Endothelial cell of umbilical vein (primary cell): ENCODE results near the gene TAS1R2. TPM values are rescaled to one million over a fixed set of nuclear protein-coding genes. Genes with fewer than 3 reads are reported as not detected.

ENCODE experiments used
- BruUV-seq: library from RNA; stranded (reverse); fragments of 400-500 nt; replicated peaks from 2 replicates; lab custom pipeline; 2021; lab: Mats Ljungman, UMichigan
- CTCF ChIA-PET: fragments of 300-600, 350-600 bp; sonication (Branson Sonifier 250); formaldehyde crosslinking; loops from one replicate; lab custom pipeline; 2021; ENCODE audit warnings: antibody characterized with exemption, inconsistent platforms; lab: Charles Lee
- POLR2A ChIA-PET: fragments of 300-600, 350-600 bp; sonication (Branson Sonifier 250); formaldehyde crosslinking; loops from one replicate; lab custom pipeline; 2021; ENCODE audit warnings: antibody characterized with exemption, inconsistent platforms; lab: Charles Lee
- DNase-seq: peaks from one replicate; pipeline ENCODE4 v3.0.0-alpha.2; 2011; ENCODE audit warnings: low read depth, low spot score
- FAIRE-seq: peaks from 2 replicates; lab custom pipeline; 2011; peaks lifted over from hg19 to GRCh38; lab: Jason Lieb, UNC
- H2AFZ ChIP-seq: 2 replicates; pipeline ENCODE4 v1.6.0; 2012; ENCODE audit warnings: low read depth, low read length, control low read depth, inconsistent platforms
- H3K27ac ChIP-seq: 2 replicates; pipeline ENCODE4 v1.5.1; 2011; ENCODE audit warnings: low read depth, mild to moderate bottlenecking, control low read depth, low read length, moderate library complexity; ENCODE audit not compliant: insufficient read depth
- H3K27me3 ChIP-seq, 2 experiments: 2 replicates each; pipeline versions ENCODE4 v1.6.0 to v1.6.1; 2011; ENCODE audit warnings: low read length in 2 of 2, mixed read lengths in 1 of 2; ENCODE audit not compliant: control insufficient read depth in 2 of 2, insufficient read depth in 2 of 2
- H3K36me3 ChIP-seq, 2 experiments: 2 replicates in 1 of 2; 3 replicates in 1 of 2; pipeline ENCODE4 v1.5.1; 2011; ENCODE audit warnings: low read length in 2 of 2, mild to moderate bottlenecking in 1 of 2, moderate library complexity in 1 of 2; ENCODE audit not compliant: control insufficient read depth in 2 of 2, insufficient read depth in 2 of 2; ENCODE audit errors: extremely low read depth in 1 of 2
- H3K4me1 ChIP-seq: 3 replicates; pipeline ENCODE4 v1.5.1; 2011; ENCODE audit warnings: mild to moderate bottlenecking, low read length; ENCODE audit not compliant: control insufficient read depth, insufficient read depth; ENCODE audit errors: extremely low read depth
- H3K4me2 ChIP-seq: 2 replicates; pipeline ENCODE4 v1.6.1; 2011; ENCODE audit warnings: low read length, control low read depth, mixed read lengths; ENCODE audit not compliant: insufficient read depth
- H3K4me3 ChIP-seq, 3 experiments: fragments of 200-600 bp in 1 of 3; sonication (generic), shearing (Covaris generic) in 1 of 3; replicated peaks in 1 of 3; 2 replicates each; pipeline ENCODE4 v1.5.1; 2011 to 2016; ENCODE audit warnings: control low read depth in 3 of 3, low read length in 3 of 3, mild to moderate bottlenecking in 2 of 3, inconsistent platforms in 1 of 3, low read depth in 1 of 3, moderate library complexity in 1 of 3; ENCODE audit not compliant: insufficient read depth in 1 of 3
- H3K79me2 ChIP-seq: 2 replicates; pipeline ENCODE4 v1.6.0; 2012; ENCODE audit warnings: low read length, inconsistent platforms; ENCODE audit not compliant: control insufficient read depth, insufficient read depth
- H3K9ac ChIP-seq: replicated peaks from 2 replicates; pipeline ENCODE3; 2011; ENCODE audit warnings: low read length, control low read depth; ENCODE audit not compliant: insufficient read depth; ENCODE audit errors: extremely low read depth
- H3K9me1 ChIP-seq: replicated peaks from 3 replicates; pipeline ENCODE4 v1.6.0; 2011; ENCODE audit warnings: mild to moderate bottlenecking, low read length; ENCODE audit not compliant: control insufficient read depth, insufficient read depth; ENCODE audit errors: extremely low read depth
- H3K9me3 ChIP-seq: replicated peaks from 2 replicates; pipeline ENCODE4 v1.5.1; 2012; ENCODE audit warnings: low read length, inconsistent platforms; ENCODE audit not compliant: control insufficient read depth, insufficient read depth
- H4K20me1 ChIP-seq: replicated peaks from 2 replicates; pipeline ENCODE3; 2011; ENCODE audit warnings: mild to moderate bottlenecking, low read length; ENCODE audit not compliant: control insufficient read depth, insufficient read depth; ENCODE audit errors: extremely low read depth
- EZH2 ChIP-seq: IDR thresholded peaks from 2 replicates; pipeline ENCODE4 v1.6.1; 2012; ENCODE audit warnings: borderline replicate concordance, low read depth, mild to moderate bottlenecking, moderate library complexity, low read length, inconsistent platforms; ENCODE audit not compliant: severe bottlenecking
- FOS ChIP-seq: IDR thresholded peaks from 2 replicates; pipeline ENCODE4 v1.6.1; 2011; ENCODE audit warnings: mild to moderate bottlenecking, low read length, moderate library complexity, borderline replicate concordance; ENCODE audit not compliant: insufficient read depth
- GATA2 ChIP-seq: IDR thresholded peaks from 2 replicates; pipeline ENCODE4 v1.7.0; 2011; ENCODE audit warnings: low read depth, mild to moderate bottlenecking, moderate library complexity, mixed read lengths, low read length; ENCODE audit not compliant: insufficient read length, insufficient read depth
- JUN ChIP-seq: IDR thresholded peaks from 2 replicates; pipeline ENCODE4 v1.6.1; 2011; ENCODE audit warnings: borderline replicate concordance, low read depth; ENCODE audit not compliant: insufficient read length, insufficient read depth
- MYC ChIP-seq: IDR thresholded peaks from one replicate; pipeline ENCODE4 v1.6.1; 2011; ENCODE audit warnings: mild to moderate bottlenecking, low read depth, low read length
- POLR2A ChIP-seq: IDR thresholded peaks from 2 replicates; pipeline ENCODE4 v1.6.1; 2012; ENCODE audit warnings: low read depth, mild to moderate bottlenecking, control low read depth, low read length
- POLR2AphosphoS5 ChIP-seq: IDR thresholded peaks from 2 replicates; pipeline ENCODE4 v1.6.1; 2012; ENCODE audit warnings: low read depth, mild to moderate bottlenecking, control low read depth, low read length, moderate library complexity; ENCODE audit not compliant: insufficient read depth
- dilution Hi-C: fragments of 300-500 bp; cut with MboI; formaldehyde crosslinking; loops from one replicate; pipeline ENCODE4 v1.15.0; 2019; ENCODE audit warnings: low sequenced_read_pairs; ENCODE audit not compliant: extremely low pct_ligation_motif_present
- intact Hi-C: fragments of 100-400 bp; cut with micrococcal nuclease; formaldehyde crosslinking; loops from one replicate; pipeline ENCODE4 v1.10.0; 2022
- polyA plus RNA-seq, 4 experiments: library from polyadenylated mRNA; depleted of rRNA in 3 of 4; stranded (reverse) in 3 of 4; unstranded in 1 of 4; fragments of >200 nt; gene quantifications; 2 replicates each; pipeline versions ENCODE4 v1.2.1 to v1.2.3, GENCODE V29; 2011 to 2012; ENCODE audit warnings: missing spikeins in 1 of 4
- total RNA-seq: library from RNA; stranded (reverse); gene quantifications from 2 replicates; pipeline ENCODE4 v1.2.3, GENCODE V29; 2021
- TF ChIP-seq, protein P1 (sequence below): IDR thresholded peaks from 2 replicates; pipeline ENCODE4 v1.6.1; 2011; ENCODE audit not compliant: insufficient read depth, insufficient read length
- TF ChIP-seq, protein P2 (sequence below), 2 donors: IDR thresholded peaks; 1 replicate in 1 of 2; 2 replicates in 1 of 2; pipeline ENCODE4 v1.5.1; 2011; ENCODE audit warnings: low read length in 2 of 2, mild to moderate bottlenecking in 2 of 2, moderate library complexity in 2 of 2, control low read depth in 1 of 2, inconsistent platforms in 1 of 2, low read depth in 1 of 2; ENCODE audit not compliant: insufficient read depth in 1 of 2; ENCODE audit errors: extremely low read depth in 1 of 2

TAS1R2 gene
- total and polyA plus RNA-seq, 2 donors (not counting 3 experiments of a cell fraction or from before 2014, with no cell fraction given): not detected

DNA sequence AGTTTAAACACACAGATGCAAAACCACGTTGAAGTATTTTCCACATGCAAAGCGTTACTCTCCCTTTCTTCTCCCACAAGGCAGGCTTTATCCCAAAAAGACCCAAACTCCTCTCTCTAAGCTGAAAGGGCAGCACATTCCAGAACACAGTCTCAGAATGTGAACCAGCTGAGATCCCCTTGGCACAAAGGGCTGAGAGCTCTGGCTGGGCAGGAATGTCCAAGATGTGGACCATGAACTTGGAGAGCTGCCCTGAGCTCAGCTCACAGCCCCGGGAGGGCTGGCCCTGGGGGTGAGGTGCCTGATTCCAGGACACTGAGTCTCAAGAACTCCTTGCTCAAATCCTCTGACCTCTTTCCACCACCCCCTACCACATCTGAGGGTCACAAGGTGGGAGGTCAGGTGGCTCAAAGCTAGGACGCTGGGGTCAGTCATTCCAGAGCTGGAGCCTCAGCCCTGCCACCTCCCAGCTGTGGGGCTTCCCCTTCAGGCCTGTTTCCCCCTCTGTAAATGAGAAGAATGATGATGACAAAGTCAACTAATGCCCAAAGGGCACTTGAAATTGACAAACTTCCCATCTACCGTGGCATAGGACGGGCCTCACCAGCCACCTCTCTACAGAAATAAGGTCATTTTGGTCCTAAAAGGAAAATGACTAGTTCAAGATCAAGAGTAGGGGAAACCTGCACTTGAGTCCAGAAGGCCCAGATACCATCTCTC, 31.4 kb upstream of the TAS1R2 start:
- dilution Hi-C loops: no loop called here
- no peaks in the 10 kb centered on the region for H3K27me3 ChIP-seq
- no peaks in the 10 kb centered on the region for H3K9me1 ChIP-seq
- no peaks in the 10 kb centered on the region for H3K36me3 ChIP-seq
- no peaks in the 10 kb centered on the region for H3K9me3 ChIP-seq
- no peaks in the 10 kb centered on the region for H4K20me1 ChIP-seq
- FAIRE-seq (no peak), DNase-seq (no peak)
- H3K27ac ChIP-seq: no peak overlapping the region
- no peak overlapping the region for H3K9ac ChIP-seq
- no peak overlapping the region for H3K4me2 ChIP-seq
- POLR2A ChIA-PET: no interaction called here
- intact Hi-C loops: no loop called here
- TF ChIP-seq, protein P1, sequence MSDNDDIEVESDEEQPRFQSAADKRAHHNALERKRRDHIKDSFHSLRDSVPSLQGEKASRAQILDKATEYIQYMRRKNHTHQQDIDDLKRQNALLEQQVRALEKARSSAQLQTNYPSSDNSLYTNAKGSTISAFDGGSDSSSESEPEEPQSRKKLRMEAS: no peak
- TF ChIP-seq, protein P2, sequence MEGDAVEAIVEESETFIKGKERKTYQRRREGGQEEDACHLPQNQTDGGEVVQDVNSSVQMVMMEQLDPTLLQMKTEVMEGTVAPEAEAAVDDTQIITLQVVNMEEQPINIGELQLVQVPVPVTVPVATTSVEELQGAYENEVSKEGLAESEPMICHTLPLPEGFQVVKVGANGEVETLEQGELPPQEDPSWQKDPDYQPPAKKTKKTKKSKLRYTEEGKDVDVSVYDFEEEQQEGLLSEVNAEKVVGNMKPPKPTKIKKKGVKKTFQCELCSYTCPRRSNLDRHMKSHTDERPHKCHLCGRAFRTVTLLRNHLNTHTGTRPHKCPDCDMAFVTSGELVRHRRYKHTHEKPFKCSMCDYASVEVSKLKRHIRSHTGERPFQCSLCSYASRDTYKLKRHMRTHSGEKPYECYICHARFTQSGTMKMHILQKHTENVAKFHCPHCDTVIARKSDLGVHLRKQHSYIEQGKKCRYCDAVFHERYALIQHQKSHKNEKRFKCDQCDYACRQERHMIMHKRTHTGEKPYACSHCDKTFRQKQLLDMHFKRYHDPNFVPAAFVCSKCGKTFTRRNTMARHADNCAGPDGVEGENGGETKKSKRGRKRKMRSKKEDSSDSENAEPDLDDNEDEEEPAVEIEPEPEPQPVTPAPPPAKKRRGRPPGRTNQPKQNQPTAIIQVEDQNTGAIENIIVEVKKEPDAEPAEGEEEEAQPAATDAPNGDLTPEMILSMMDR (IDR thresholded peaks at IDR 0.05; ENCODE audit: extremely low read depth in 1 of 2, insufficient read depth in 1 of 2, low read depth in 1 of 2, low read length in 2 of 2): no peak
- TF ChIP-seq GATA2: no peak
- TF ChIP-seq POLR2AphosphoS5: no peak
- TF ChIP-seq FOS: no peak
- no peak for TF ChIP-seq EZH2
- TF ChIP-seq POLR2A: no peak
- no peak for TF ChIP-seq JUN
- no peak for TF ChIP-seq MYC
- H3K79me2 ChIP-seq: no peaks in the 10 kb centered on the region
- H2AFZ ChIP-seq: no peak overlapping the region
- H3K4me3 ChIP-seq: no peak overlapping the region
- CTCF ChIA-PET: interaction anchor here (1.1 kb wide), 1 partner anchor 23 kb away, joined by 5 read pairs; no protein-coding TSS in a partner anchor
- no TSS peak for BruUV-seq
- H3K4me1 ChIP-seq: no peaks in the 10 kb centered on the region
